DLD1 (cell line): ENCODE data around the gene ZNF282.
"Not testable (repeated sequence)": the region's sequence is repeated elsewhere in the genome, so short reads cannot be mapped to it uniquely, and the experiment has no call there.

ENCODE experiments used
- in situ Hi-C: cut with HindIII; loops from 2 replicates; pipeline ENCODE4 v1.10.0; 2017; ENCODE audit warnings: low sequenced_read_pairs

Gene ZNF282

DNA sequence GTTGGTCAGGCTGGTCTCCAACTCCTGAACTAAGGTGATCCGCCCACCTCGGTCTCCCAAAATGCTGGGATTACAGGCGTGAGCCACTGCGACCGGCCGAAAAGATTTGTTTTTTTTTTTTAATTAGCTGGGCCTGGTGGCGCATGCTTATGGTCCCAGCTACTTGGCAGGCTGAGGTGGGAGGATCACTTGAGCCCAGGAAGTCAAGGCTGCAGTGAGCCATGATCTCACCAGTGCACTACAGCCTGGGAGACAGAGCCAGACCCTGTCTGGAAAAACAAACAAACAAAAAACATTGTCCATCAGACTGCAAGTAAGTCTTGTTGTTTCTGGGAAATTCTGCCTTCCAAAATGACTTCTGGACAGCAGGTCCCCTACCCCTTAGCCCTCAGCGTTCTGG lies 27.8 kb downstream of the ZNF282 start:
- in situ Hi-C loops: no loop called here

DNA sequence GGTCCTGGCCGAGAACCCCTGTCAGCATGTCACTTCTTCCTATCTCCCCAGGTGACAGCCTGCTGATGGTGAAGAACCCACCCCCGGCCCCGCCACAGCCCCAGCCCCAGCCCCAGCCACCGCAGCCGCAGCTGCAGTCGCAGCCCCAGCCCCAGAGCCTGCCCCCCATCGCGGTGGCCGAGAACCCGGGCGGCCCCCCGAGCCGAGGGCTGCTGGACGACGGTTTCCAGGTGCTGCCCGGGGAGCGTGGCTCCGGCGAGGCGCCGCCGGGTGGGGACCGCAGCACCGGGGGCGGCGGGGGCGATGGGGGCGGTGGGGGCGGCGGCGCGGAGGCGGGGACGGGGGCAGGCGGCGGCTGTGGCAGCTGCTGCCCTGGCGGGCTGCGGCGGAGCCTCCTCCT lies 28.4 kb downstream of the ZNF282 start:
- in situ Hi-C loops: no loop called here

DNA sequence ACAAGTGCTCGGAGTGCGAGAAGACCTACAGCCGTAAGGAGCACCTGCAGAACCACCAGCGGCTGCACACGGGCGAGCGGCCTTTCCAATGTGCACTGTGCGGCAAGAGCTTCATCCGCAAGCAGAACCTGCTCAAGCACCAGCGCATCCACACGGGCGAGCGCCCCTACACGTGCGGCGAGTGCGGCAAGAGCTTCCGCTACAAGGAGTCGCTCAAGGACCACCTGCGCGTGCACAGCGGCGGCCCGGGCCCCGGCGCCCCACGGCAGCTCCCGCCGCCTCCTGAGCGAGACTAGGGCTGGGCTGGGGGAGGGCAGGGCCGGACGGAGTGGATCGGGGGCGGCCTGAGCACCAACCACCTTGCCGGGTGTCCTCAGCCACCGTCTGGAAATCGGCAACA lies 29.0 kb downstream of the ZNF282 start:
- in situ Hi-C loops: no loop called here

DNA sequence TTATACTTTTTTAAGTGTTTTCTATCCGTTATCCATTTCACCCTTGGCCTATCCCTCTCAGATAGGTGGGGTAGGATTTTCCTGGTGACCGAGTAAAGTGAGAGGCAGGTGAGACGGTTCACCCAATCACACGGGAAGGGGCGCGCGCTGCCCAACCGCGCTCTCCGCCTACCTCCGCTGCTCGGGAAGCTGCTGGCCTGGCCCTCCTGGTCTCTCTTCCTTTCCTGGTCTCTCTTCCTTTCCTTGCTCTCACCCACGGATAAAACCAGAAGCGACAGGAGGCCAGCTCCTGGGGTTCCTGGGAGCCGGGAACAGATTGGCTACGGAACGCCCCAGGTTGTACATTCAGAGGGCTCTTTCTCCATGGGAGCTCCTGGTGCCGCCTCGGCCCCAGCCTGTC lies 29.8 kb downstream of the ZNF282 start:
- in situ Hi-C loops: no loop called here

DNA sequence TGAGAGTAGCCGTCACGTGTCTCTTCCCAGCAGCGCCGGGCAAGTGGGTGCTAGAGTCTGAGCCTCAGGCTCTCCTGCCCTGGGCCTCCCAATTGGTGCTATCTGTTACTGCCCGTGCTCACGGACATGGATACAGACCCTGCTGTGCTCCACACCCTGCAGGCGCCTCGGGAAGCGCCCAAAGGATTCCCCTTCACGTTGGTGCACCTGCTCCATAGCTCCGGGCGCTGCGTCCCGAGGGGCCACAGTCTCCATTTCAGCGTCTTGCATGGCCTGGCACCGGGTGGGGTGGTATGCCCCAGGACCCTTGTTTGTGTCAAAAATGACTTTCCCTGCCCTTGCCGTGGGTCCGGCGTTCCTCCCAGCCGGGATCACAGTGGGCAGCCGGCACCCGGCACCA lies 30.3 kb downstream of the ZNF282 start:
- in situ Hi-C loops: no loop called here

DNA sequence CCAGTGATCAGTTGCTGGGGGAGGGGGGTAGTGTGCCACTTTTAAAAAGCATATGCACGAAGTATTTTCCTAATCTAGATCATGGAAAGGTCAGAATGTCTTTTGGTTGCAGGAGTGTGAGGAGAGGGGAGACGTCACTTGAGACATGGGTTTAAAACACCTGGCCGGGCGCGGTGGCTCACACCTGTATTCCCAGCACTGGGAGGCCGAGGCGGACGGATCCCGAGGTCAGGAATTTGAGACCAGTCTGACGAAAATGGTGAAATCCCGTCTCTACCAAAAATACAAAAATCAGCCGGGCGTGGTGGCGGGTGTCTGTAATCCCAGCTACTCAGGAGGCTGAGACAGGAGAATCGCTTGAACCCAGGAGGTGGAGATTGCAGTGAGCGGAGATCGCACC lies 31.0 kb downstream of the ZNF282 start:
- in situ Hi-C loops: not testable (repeated sequence)

DNA sequence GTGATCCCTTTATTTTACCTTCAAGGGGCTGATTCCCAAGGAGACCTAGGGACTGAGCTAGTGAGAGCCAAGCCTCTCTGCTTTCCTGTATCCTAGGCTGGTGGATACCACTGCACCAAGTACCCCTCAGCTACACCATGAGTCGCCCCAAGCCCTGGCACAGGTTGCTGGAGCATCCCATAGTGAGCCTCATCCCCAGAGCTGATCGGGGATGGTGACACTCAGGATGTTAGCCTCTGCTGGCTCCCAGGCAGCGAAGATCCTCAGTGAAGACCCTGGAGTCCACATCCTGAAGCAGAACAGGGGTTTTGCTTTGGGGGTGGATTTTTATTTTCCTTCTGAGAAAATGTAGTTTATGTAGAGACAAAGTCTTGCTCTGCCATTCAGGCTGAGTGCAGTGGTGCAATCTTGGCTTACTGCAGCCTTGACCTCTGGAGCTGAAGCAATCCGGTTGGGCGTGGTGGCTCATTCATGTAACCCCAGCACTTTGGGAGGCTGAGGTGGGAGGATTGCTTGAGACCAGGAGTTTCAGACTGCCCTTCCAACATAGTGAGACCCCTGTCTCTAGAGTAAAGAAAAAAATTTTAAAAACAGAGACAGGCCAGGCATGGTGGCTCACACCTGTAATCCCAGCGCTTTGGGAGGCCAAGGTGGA lies 31.6 kb downstream of the ZNF282 start:
- in situ Hi-C loops: no loop called here

DNA sequence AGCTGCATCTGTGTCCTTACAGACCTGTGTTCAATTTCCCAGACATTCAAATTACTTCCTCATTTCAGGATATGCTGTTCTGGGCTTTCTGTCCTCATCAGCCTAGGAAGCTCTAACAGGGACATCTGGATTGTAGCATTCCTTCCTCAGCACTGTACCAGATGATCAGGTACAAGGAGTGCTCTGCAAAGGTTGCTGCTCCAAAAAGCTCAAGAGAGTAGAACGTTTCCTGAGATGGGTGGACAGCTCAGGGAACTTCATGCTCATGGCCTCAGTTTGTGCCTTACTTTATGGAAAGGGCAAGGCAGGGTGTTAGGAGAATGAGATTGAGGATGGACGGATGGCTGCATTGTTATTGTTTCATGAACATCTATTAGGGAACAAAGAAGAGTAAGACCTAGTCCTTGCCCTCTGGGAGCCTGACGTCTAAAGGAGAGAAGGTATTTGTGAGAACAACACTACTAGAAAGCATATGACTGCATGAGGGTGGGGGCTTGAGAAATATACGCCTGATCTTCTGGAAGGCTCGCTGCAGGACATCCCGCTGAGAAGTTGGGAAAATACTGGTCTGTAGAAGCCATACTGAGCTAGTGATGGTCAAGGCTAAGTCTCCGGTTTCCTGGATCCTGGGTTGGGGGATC lies 33.6 kb downstream of the ZNF282 start:
- in situ Hi-C loops: no loop called here

DNA sequence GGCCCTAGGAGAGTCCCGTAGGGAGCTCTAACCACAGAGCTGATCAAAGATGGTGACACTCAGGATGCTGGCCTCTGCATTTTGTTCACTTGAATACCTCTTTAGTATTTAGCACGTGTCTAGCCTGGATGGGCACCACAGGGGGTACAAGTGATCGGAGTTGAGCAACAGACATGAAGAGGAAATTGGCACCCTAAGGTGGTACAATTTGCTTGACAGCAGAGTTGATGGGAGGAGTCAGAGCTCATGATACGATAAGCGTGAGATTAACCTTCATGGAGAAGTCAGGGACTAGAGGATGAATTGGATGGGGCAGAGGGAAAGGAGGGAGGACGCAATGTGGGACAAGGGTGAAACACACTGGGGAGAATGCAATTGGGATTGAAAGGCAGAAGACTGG lies 34.2 kb downstream of the ZNF282 start:
- in situ Hi-C loops: no loop called here

DNA sequence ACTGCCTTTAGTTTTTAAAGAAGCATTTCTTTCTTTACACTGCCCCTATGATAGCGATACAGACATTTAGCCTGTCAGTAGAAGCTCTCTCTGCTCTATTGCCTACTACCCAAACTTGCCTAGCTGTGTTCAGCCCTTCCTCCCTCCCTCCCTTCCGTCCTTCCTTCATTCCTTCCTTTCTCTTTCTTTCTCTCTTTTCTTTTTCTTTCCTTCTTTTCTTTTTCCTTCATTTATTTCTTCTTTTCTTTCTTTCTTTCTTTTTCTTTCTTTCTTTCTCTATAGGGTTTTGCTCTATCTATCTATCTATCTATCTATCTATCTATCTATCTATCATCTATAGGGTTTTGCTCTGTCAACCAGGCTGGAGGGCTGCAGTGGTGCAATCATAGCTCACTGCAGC lies 37.0 kb downstream of the ZNF282 start:
- in situ Hi-C loops: no loop called here

DNA sequence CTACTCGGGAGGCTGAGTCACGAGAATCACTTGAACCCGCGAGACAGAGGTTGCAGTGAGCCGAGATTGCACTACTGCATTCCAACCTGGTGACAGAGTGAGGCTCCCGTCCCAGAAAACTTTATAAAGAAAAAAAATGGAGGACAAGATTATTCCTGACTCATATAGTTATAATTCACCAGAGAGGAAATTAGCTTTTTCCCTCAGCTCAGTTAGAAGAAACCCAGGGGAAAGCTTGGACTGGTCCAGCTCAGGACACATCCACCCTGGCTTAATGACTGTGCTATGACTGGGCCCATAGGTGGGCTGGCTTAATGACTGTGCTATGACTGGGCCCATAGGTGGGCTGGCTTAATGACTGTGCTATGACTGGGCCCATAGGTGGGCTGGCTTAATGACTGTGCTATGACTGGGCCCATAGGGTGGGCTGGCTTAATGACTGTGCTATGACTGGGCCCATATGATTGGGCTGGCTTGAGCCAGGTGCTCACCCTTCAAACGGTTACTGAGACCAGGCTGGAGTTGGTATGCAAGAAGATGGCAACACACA lies 38.4 kb downstream of the ZNF282 start:
- in situ Hi-C loops: not testable (repeated sequence)

DNA sequence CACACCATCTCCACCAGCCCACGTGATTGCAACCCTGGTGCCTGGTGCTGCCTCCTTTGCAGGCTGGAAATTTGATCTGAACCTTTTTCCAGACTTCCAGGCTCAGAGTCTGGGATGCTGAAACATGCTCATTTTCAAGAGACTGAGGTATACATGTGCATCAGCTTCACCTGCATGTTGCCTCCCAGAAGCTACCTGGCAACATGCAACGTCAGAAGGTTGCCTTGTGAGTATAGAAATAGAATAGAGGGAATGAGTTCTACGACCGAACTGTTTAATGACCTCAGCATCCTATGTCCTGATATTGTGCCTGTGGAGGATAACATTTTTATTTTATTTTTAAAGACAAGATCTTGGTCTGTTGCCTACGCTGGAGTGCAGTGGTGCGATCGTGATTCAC lies 42.2 kb downstream of the ZNF282 start:
- in situ Hi-C loops: no loop called here

DNA sequence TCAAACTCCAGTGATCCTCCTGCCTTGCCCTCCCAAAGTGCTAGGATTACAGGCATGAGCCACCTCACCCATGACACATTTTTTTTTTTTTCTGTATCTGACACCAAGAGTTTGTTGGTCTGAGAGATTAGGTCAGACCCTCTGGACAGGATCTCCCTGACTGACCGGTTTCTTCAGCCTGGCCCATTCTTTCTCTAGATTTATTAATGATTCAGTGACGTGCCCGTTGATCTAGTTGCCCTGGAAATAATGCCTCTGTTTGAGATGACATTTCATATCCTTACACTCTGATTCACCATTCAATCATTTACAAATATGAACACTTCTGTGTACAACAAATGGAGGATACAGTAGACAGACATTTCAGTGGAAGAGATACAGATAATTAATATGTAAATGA lies 42.7 kb downstream of the ZNF282 start:
- in situ Hi-C loops: no loop called here

DNA sequence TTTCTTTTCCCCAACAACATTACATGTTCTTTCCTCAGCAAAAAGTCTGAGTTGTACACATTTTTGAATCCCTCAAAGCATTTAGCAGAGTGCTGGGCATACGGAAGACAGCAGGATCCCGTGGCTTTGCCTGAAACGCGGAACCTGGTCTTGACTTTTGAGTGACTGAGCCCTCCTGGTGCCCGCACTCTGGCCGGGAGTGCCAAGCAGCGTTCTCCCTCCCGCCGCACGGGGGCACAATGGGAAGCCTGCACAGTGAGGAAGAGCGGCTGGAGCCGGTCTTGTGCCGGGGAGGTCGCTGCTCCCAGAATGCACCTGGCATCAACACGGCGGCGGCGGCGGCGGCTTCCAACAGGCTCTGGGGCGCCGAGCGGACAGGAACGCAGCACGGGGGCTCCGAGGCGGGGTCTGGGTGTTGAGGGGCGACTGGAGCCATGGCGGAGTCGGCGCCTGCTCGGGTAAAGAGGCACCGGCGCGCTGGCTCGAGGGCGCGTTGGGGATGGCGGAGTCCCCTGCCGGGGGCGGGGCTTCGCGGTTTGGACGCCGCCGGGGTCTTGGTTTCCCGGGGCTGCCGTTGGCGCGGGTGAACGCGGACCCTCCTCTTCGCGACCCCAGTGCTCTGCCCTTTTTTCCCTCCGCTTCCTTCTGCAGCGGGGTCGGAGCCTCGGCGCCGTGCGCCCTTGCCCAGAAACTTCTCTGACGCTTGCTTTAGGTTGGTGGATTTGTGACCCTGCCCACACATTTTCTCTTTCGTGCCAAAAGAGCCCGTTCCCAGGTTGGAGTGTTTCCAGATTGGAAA lies 44.2 kb downstream of the ZNF282 start, which contains the start of gene ZNF212:
ZNF212 (plus strand) TSS at position 307 of the 799 bp plus-strand sequence; CDS start at position 435, 128 bp downstream.
- in situ Hi-C loops: no loop called here

DNA sequence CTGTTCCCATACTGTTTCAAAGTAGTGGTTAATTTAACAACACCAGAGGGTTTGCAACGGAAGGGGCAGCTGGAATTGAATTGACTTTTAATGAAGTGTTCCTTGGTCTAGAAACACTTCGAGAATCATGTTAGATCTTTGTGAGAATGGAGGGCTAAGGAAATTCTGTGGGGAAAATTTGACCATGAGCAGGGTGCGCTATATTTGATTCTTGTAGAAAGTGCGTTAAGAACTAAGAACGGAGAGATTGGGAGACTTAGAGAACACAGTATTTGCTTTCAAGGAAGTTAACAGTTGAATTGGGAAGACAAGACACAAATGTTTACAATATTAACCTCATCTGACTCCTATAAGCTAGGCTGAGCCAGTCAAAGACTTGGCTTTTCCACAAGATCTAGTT lies 45.3 kb downstream of the ZNF282 start:
- in situ Hi-C loops: no loop called here

DNA sequence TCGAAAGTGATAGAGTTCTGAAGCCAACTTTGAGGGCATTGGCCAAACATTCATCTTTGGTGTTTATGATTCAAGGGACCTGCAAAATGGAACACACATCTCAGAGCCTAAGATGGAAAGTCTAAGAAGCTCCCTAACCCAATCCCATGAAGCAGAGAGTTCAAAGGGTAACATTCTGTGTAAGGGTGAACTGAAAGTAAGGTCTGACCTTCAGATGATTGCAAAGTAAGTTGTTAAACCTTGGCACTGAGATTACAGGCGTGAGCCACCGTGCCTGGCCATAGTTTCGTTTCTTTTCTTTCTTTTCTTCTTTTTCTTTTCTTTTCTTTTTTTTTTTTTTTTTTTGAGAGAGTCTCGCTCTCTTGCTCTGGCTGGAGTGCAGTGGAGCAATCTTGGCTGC lies 46.4 kb downstream of the ZNF282 start:
- in situ Hi-C loops: no loop called here

DNA sequence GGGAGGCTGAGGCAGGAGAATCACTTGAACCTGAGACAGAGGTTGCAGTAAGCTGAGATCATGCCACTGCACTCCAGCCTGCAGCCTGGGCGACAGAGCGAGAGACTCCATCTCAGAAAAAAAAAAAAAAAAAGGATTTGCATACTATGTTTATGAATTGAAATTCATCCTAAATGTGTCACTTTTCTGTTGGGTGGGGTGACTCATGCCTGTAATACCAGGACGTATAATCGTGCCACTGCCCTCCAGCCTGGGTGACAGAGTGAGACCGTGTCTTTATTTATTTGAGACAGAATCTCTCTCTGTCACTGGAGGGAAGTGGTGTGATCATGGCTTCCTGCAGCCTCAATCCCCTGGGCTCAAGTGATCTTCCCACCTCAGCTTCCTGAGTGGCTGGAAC lies 49.9 kb downstream of the ZNF282 start:
- in situ Hi-C loops: no loop called here

DNA sequence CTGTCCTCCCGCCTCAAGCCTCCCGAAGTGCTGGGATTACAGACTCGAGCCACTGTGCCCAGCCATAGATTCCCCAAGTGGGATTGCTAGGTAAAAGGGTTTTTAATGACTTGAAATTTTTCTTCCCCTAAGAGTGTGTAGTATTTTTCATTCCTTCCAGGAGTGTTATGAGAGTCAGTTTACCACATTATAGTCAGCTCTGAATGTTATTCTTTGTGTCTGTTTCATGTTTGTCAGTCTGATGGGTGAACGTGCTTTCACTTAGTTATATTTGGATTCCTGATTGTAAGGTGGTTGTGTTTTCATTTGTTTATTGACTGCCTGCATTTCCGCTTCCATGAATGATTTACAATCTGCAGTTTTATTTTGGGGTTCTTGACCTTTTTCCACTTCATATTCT lies 50.4 kb downstream of the ZNF282 start:
- in situ Hi-C loops: no loop called here

DNA sequence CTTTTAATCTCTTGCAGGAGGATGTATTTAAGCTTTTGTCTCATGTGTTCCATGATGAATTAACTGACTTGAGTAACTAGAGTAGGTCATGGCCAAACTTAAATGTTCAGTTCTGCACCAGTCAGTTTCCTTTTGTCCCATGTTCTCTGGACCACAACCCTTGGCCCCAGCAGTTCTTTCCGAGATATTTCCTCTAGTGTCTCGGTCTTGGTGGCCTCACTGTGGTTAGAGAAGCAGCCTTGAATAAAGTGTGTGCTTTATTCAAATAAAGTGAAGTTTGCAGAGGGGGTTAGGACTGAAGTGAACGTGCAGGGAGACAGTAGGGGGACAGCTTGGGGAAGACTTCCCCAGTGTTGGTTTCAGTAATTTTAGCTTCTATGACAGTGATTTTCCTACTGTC lies 53.4 kb downstream of the ZNF282 start:
- in situ Hi-C loops: no loop called here

DNA sequence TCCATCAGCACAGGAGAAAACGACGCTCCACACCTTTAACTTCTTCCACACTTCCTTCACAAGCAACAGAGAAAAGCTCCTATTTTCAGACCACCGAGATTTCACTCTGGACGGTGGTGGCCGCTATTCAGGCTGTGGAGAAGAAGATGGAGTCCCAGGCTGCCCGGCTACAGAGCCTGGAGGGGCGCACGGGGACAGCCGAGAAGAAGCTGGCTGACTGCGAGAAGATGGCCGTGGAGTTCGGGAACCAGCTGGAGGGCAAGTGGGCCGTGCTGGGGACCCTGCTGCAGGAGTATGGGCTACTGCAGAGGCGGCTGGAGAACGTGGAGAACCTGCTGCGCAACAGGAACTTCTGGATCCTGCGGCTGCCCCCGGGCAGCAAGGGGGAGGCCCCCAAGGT lies 54.8 kb downstream of the ZNF282 start:
- in situ Hi-C loops: not testable (repeated sequence)

DNA sequence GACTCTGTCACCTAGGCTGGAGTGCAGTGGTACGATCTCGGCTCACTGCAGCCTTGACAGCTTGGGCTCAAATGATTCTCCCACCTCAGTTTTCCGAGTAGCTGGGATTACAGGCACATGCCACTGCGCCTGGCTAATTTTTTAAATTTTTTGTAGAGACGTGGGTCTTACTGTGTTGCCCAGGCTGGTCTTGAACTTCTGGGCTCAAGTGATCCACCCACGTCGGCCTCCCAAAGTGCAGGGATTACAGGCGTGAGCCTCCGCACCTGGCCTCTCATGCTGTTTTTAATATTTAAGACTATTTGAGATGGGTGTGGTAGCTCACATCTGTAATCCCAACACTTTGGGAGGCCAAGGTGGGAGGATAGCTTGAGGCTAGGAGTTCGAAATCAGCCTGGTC lies 56.2 kb downstream of the ZNF282 start:
- in situ Hi-C loops: not testable (repeated sequence)

DNA sequence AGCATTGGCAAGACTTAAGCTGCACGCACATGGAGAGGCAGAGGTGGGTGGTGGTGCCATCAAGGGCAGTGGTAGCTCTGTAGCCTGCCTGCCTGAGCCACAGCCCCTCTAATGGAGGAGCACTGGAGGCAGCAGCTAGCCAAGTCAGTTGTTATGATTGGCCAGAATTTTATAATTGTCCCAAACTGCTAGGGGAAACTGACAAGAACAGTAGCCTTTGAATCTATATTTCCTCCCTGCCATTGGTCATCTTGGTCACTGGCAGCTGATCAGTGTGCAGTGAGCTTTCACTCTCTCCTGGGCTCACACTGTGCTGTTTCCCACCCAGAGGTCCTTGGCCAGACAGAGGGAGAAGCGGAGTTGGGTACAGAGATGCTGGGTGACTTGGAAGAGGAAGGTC lies 57.0 kb downstream of the ZNF282 start:
- in situ Hi-C loops: no loop called here
